HepG2 (cell line): ENCODE results near the gene ANTKMT. TPM values are rescaled to one million over a fixed set of nuclear protein-coding genes. Genes with fewer than 3 reads are reported as not detected.

Source experiments
- ATAC-seq: fragments of 200-7000 bp; cut with Tn5 transposase; 3 replicates; pipeline ENCODE4 v1.9.1; 2020; ENCODE audit warnings: mild to moderate bottlenecking, moderate library complexity
- BruUV-seq: library from RNA; stranded (reverse); fragments of 400-500 nt; replicated peaks from 2 replicates; lab custom pipeline; 2021; lab: Mats Ljungman, UMichigan
- CTCF ChIA-PET: fragments of 300-600 bp; formaldehyde crosslinking; extraction: SDS; loops from one replicate; lab custom pipeline; 2021; ENCODE audit warnings: low total read pairs, inconsistent platforms, low intra/inter-chr PET ratio; lab: Yijun Ruan, JAX
- POLR2A ChIA-PET: fragments of 350-600 bp; sonication (Branson Sonifier 250); formaldehyde crosslinking; loops from one replicate; lab custom pipeline; 2020; ENCODE audit warnings: antibody characterized with exemption, inconsistent platforms; lab: Yijun Ruan, JAX
- DNase-seq: peaks from one replicate; pipeline ENCODE4 v3.0.0-alpha.2; 2015; ENCODE audit warnings: low spot score
- FAIRE-seq: peaks from 3 replicates; lab custom pipeline; 2011; peaks lifted over from hg19 to GRCh38; lab: Jason Lieb, UNC
- H2AFZ ChIP-seq: one replicate; pipeline ENCODE4 v1.6.1; 2011; ENCODE audit warnings: low read length, inconsistent platforms
- H3K27ac ChIP-seq: fragments of 300-600 bp; 3 replicates; pipeline ENCODE4 v1.8.0; 2011; ENCODE audit warnings: mixed run types, mild to moderate bottlenecking, mixed read lengths, low read length, inconsistent platforms; ENCODE audit not compliant: insufficient read depth; ENCODE audit errors: extremely low read length
- H3K27me3 ChIP-seq, 2 experiments: fragments of 200-600 bp in 1 of 2; 2 replicates in 1 of 2; 3 replicates in 1 of 2; pipeline versions ENCODE4 v1.6.0 to v1.8.0; 2011; ENCODE audit warnings: low read length in 2 of 2, mild to moderate bottlenecking in 2 of 2, moderate library complexity in 2 of 2, inconsistent platforms in 1 of 2; ENCODE audit not compliant: insufficient read depth in 2 of 2, control insufficient read depth in 1 of 2
- H3K36me3 ChIP-seq, 2 experiments: fragments of 200-600 bp in 1 of 2; replicated peaks in 1 of 2; 2 replicates in 1 of 2; 3 replicates in 1 of 2; pipeline versions ENCODE4 v1.5.1 to v1.8.0; 2011; ENCODE audit warnings: low read length in 2 of 2, inconsistent platforms in 1 of 2; ENCODE audit not compliant: insufficient read depth in 2 of 2, control insufficient read depth in 1 of 2
- H3K4me1 ChIP-seq: 2 replicates; pipeline ENCODE4 v1.5.1; 2012; ENCODE audit warnings: low read length, inconsistent platforms; ENCODE audit not compliant: insufficient read depth
- H3K4me2 ChIP-seq: 2 replicates; pipeline ENCODE4 v1.6.0; 2011; ENCODE audit warnings: low read depth, low read length, inconsistent platforms
- H3K4me3 ChIP-seq, 3 experiments: fragments of 200-600 bp in 1 of 3; sonication (generic), shearing (Covaris generic) in 1 of 3; replicated peaks in 1 of 3; 2 replicates each; pipeline ENCODE4 v1.5.1; 2011 to 2016; ENCODE audit warnings: low read length in 3 of 3, inconsistent platforms in 2 of 3, low read depth in 2 of 3, mild to moderate bottlenecking in 2 of 3, control low read depth in 1 of 3, mixed read lengths in 1 of 3; ENCODE audit not compliant: insufficient read depth in 1 of 3
- H3K79me2 ChIP-seq: one replicate; pipeline ENCODE4 v1.6.1; 2011; ENCODE audit warnings: low read length, inconsistent platforms; ENCODE audit not compliant: insufficient read depth
- H3K9ac ChIP-seq: 2 replicates; pipeline ENCODE4 v1.6.0; 2011; ENCODE audit warnings: mild to moderate bottlenecking, low read depth, low read length, inconsistent platforms; ENCODE audit not compliant: insufficient read depth
- H3K9me3 ChIP-seq: 2 replicates; pipeline ENCODE4 v1.5.1; 2012; ENCODE audit warnings: mild to moderate bottlenecking, low read length
- H4K20me1 ChIP-seq: 2 replicates; pipeline ENCODE4 v1.6.0; 2011; ENCODE audit warnings: inconsistent platforms, mild to moderate bottlenecking, low read length, moderate library complexity; ENCODE audit not compliant: insufficient read depth
- AGO1 ChIP-seq: fragments of 200-400 bp; formaldehyde crosslinking; IDR thresholded peaks from 2 replicates; pipeline ENCODE4 v1.6.1; 2017; ENCODE audit warnings: mild to moderate bottlenecking, low read depth, low read length, moderate library complexity; ENCODE audit not compliant: poor library complexity, severe bottlenecking
- CBFB ChIP-seq: sonication (generic); formaldehyde crosslinking; IDR thresholded peaks from 2 replicates; pipeline ENCODE4 v1.4.0; 2020; ENCODE audit warnings: missing genetic modification reagents
- FIP1L1 ChIP-seq: fragments of 200-400 bp; formaldehyde crosslinking; IDR thresholded peaks from 2 replicates; pipeline ENCODE4 v1.6.1; 2018; ENCODE audit warnings: low read depth, mild to moderate bottlenecking, low read length, moderate library complexity, borderline replicate concordance; ENCODE audit not compliant: insufficient read depth
- HNRNPLL ChIP-seq: fragments of 200-400 bp; formaldehyde crosslinking; IDR thresholded peaks from 2 replicates; pipeline ENCODE4 v1.6.1; 2017; ENCODE audit warnings: mild to moderate bottlenecking, low read depth, low read length; ENCODE audit not compliant: poor library complexity, severe bottlenecking
- MED1 ChIP-seq: sonication (generic); formaldehyde crosslinking; IDR thresholded peaks from 2 replicates; pipeline ENCODE4 v1.4.0; 2020; ENCODE audit warnings: missing genetic modification reagents
- MXI1 ChIP-seq: IDR thresholded peaks from 3 replicates; pipeline ENCODE4 v1.6.1; 2012; ENCODE audit warnings: low read depth, low read length, inconsistent platforms, borderline replicate concordance
- RBM22 ChIP-seq: fragments of 200-400 bp; formaldehyde crosslinking; optimal IDR thresholded peaks from 2 replicates; pipeline ENCODE3; 2017; ENCODE audit warnings: mild to moderate bottlenecking, low read length, moderate library complexity
- ZNF230 ChIP-seq: sonication (generic); formaldehyde crosslinking; IDR thresholded peaks from 2 replicates; pipeline ENCODE4 v1.4.0; 2020; ENCODE audit warnings: mild to moderate bottlenecking, missing genetic modification reagents
- ZNF569 ChIP-seq: sonication (generic); formaldehyde crosslinking; IDR thresholded peaks from 2 replicates; pipeline ENCODE4 v1.5.0; 2020; ENCODE audit warnings: mild to moderate bottlenecking, missing genetic modification reagents, moderate library complexity, borderline replicate concordance
- ZNF570 ChIP-seq: sonication (generic); formaldehyde crosslinking; IDR thresholded peaks from 2 replicates; pipeline ENCODE4 v1.4.0; 2020; ENCODE audit warnings: mild to moderate bottlenecking, missing genetic modification reagents, borderline replicate concordance
- WGBS: methylation state at CpG from one replicate; pipeline ENCODE4 v1.1.6; 2017; ENCODE audit warnings: low lambda C conversion rate; 5-methylcytosine and 5-hydroxymethylcytosine counted together
- in situ Hi-C: cut with HindIII; loops from 2 replicates; pipeline ENCODE4 v1.10.0; 2017; ENCODE audit warnings: low pct_unique_long_range_greater_than_20kb; ENCODE audit not compliant: extremely low pct_ligation_motif_present
- intact Hi-C: fragments of 100-400 bp; cut with micrococcal nuclease; formaldehyde crosslinking; loops from one replicate; pipeline ENCODE4 v1.10.0; 2022; ENCODE audit not compliant: unreplicated experiment
- polyA plus RNA-seq, 8 experiments: library from polyadenylated mRNA; depleted of rRNA in 3 of 8; stranded (reverse) in 7 of 8; unstranded in 1 of 8; fragments of >200 nt; fragmentation: Illumina TruSeq in 4 of 8; extraction: Trizol in 4 of 8; gene quantifications; 2 replicates each; pipeline versions ENCODE4 v1.2.1 to v1.2.3, GENCODE V29; 2011 to 2016; ENCODE audit warnings: low read depth in 4 of 8, missing spikeins in 1 of 8, mixed read lengths in 1 of 8; ENCODE audit not compliant: insufficient read depth in 1 of 8
- total RNA-seq, 5 experiments: library from RNA; depleted of rRNA; stranded (reverse); fragments of >200 nt; fragmentation: Illumina TruSeq; extraction: Trizol; gene quantifications; 2 replicates each; pipeline ENCODE4 v1.2.3, GENCODE V29; 2016; ENCODE audit warnings: low read depth in 1 of 5
- TF ChIP-seq, protein P1 (sequence below): sonication (generic); formaldehyde crosslinking; IDR thresholded peaks from 2 replicates; pipeline ENCODE4 v1.5.0; 2020; ENCODE audit warnings: missing genetic modification reagents

Gene ANTKMT
- total and polyA plus RNA-seq, 2 of the 13 experiments (the other 11 are each of a cell fraction or from before 2014, with no cell fraction given), result 7.5 to 47.8 TPM

DNA sequence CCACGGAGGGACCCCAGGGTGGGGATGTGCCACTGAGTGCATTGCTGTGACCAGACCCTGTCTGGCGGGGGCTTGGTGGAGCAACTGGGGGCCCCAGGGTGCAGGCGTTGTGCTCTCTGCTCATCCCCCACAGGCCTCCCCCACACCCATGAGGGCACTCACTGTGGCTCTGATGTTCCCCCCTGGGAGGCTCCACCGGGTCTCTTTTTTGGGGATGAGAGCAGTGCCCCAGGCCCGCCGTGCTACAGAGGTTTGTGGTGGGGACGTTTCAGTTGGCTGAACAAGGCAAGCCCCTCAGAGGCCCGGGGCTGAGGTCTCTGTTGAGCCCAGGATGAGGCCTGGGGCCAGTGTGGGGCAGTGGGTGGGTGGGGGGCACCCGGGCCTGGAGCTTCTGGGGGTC, 2.7 kb downstream of the ANTKMT start:
- FAIRE-seq, result no peak
- no peak for ATAC-seq
- H3K9ac ChIP-seq, result no peak overlapping the region
- ChIA-PET POLR2A (no interaction called here), CTCF (no interaction called here)
- in situ Hi-C loops, result no loop called here
- H3K36me3 ChIP-seq, result no peaks in the 10 kb centered on the region
- no peak overlapping the region for H3K4me3 ChIP-seq
- BruUV-seq, result no TSS peak
- H3K79me2 ChIP-seq, result no peaks in the 10 kb centered on the region
- peak; percentile 15 for TF ChIP-seq RBM22
- peak; percentile 25 for TF ChIP-seq AGO1
- TF ChIP-seq FIP1L1, result no peak
- no peak overlapping the region for H2AFZ ChIP-seq
- H3K27me3 ChIP-seq, result peaks cover 0 to 3% of the 10 kb centered on the region in 2 experiments; a peak in 1 of 5 replicates
- no peak for DNase-seq
- H3K4me2 ChIP-seq, result no peak overlapping the region
- no peaks in the 10 kb centered on the region for H4K20me1 ChIP-seq
- intact Hi-C loops, result no loop called here
- no peak overlapping the region for H3K27ac ChIP-seq
- peaks cover 35% of the 10 kb centered on the region for H3K4me1 ChIP-seq
- WGBS, result 54% methylated on average over 3 of the region's 9 CpGs
- H3K9me3 ChIP-seq, result no peaks in the 10 kb centered on the region

DNA sequence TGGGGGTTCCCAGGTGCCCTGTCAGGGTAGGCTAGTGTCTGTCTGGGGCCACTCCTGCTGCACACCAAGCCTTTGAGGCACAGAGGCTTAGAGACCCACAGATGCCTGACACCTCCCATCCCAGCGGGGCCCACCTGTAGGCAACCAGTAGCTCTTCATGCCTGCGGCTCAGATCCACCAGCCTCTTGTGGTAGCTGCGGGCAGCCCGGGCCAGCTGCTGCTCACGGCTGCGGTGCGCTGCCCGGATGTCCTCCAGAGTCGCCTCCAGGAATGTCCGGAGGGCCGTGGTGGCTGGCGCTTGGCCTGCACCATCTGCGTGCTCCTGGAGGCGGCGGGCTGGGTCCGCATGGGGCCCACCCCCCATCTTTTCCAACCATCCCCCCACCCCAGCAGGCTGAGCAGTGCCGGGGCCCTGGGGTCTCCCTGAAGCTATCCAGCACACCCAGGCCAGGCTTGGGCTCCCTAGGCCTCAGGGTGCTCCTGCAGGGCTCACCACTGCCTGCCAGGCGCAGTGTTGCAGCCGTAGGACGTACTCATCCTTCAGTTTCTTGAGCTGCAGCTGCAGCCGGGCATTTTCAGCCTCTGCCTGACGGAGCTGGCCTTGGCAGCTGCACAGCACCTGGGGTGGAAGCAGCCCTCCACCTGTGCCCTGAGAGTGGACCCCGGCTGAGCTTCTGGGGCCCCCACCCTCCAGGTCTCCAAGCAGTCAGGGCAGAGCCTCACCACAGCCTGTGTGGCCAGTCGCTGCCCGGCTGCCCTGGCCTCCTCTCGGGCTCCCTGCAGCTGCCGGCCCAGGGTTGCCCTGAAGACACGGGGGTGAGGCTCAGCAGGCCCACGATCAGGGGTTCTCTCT, 3.5 kb downstream of the ANTKMT start:
- no peak overlapping the region for H2AFZ ChIP-seq
- CTCF ChIA-PET, result no interaction called here
- H3K36me3 ChIP-seq, result no peaks in the 10 kb centered on the region
- ATAC-seq, result no peak
- BruUV-seq, result no TSS peak
- no peak overlapping the region for H3K9ac ChIP-seq
- H3K4me3 ChIP-seq, result no peak overlapping the region
- H4K20me1 ChIP-seq, result no peaks in the 10 kb centered on the region
- intact Hi-C loops (no loop called here), in situ Hi-C loops (no loop called here)
- H3K27ac ChIP-seq, result no peak overlapping the region
- H3K4me1 ChIP-seq, result peaks cover 29% of the 10 kb centered on the region
- no peaks in the 10 kb centered on the region for H3K9me3 ChIP-seq
- H3K4me2 ChIP-seq, result no peak overlapping the region
- POLR2A ChIA-PET, result interaction anchor here (2.6 kb wide), 1 partner anchor 8 kb away, joined by 14 read pairs; no protein-coding TSS in a partner anchor
- no peaks in the 10 kb centered on the region for H3K79me2 ChIP-seq
- DNase-seq, result no peak
- WGBS, result 35% methylated on average over 5 of the region's 29 CpGs
- peaks cover 0 to 3% of the 10 kb centered on the region in 2 experiments; a peak in 1 of 5 replicates for H3K27me3 ChIP-seq
- no peak for FAIRE-seq
- TF ChIP-seq, protein P1, sequence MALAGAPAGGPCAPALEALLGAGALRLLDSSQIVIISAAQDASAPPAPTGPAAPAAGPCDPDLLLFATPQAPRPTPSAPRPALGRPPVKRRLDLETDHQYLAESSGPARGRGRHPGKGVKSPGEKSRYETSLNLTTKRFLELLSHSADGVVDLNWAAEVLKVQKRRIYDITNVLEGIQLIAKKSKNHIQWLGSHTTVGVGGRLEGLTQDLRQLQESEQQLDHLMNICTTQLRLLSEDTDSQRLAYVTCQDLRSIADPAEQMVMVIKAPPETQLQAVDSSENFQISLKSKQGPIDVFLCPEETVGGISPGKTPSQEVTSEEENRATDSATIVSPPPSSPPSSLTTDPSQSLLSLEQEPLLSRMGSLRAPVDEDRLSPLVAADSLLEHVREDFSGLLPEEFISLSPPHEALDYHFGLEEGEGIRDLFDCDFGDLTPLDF, result no peak
- TF ChIP-seq ZNF230 (CRISPR knock-in tag) (no peak), ZNF570 (no peak), MXI1 (no peak), ZNF569 (CRISPR knock-in tag) (no peak), HNRNPLL (no peak), MED1 (no peak), CBFB (CRISPR knock-in tag) (no peak)
